HG03095 (cell line): Measurements from ENCODE around the gene ERBB3.
"Not testable (repeated sequence)": the region's sequence is repeated elsewhere in the genome, so short reads cannot be mapped to it uniquely, and the experiment has no call there.

Experiments
- ATAC-seq: cut with Tn5 transposase; IDR thresholded peaks from one replicate; pipeline ENCODE4 v1.9.1; 2021; ENCODE audit warnings: moderate library complexity; ENCODE audit not compliant: unreplicated experiment

The ERBB3 gene

DNA sequence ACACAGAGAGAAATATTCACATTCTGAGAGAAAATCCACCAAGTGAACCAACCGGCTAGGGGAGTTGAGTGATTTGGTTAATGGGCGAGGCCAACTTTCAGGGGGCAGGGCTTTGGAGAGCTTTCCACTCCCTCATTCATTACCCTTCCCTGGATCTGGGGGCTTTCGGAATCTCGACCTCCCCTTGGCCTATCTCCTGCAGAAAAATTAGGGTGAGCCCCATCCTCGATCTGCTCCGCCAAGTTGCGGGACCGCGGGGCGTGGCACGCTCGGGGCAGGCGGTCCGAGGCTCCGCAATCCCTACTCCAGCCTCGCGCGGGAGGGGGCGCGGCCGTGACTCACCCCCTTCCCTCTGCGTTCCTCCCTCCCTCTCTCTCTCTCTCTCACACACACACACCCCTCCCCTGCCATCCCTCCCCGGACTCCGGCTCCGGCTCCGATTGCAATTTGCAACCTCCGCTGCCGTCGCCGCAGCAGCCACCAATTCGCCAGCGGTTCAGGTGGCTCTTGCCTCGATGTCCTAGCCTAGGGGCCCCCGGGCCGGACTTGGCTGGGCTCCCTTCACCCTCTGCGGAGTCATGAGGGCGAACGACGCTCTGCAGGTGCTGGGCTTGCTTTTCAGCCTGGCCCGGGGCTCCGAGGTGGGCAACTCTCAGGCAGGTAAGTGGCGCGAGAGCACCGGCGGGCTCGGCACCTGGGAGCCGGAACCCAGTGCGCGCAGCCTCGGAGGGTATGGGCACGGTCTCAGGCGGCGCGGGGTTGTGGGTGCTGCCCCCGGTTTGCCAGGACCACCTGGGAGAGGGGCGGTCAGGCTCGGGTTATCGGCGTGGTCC is at the start of gene ERBB3:
Gene ERBB3, plus strand, starts transcription at position 443 of the 833 bp plus-strand sequence. Its CDS starts 136 bp downstream, at position 579.
- no peak for ATAC-seq

DNA sequence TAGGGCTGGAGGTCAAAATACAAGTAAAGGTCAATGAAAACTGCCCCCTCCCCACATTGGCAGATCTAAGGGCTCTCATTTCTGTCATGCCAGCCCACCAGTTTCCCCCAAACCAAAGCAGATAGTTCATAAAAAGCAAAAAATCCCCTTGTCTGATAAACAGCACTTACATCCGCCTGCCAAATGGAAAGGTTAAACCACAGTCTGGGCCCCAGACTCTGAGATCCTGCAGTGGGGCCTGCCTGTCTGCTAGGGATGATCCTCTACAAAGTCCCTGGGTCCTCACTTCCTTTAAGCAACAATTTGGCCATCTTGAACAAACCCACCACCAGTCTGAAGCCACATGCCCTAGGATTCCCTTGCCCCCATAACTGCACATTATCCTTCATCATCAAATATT is 48.0 kb upstream of the ERBB3 start:
- ATAC-seq = no peak

DNA sequence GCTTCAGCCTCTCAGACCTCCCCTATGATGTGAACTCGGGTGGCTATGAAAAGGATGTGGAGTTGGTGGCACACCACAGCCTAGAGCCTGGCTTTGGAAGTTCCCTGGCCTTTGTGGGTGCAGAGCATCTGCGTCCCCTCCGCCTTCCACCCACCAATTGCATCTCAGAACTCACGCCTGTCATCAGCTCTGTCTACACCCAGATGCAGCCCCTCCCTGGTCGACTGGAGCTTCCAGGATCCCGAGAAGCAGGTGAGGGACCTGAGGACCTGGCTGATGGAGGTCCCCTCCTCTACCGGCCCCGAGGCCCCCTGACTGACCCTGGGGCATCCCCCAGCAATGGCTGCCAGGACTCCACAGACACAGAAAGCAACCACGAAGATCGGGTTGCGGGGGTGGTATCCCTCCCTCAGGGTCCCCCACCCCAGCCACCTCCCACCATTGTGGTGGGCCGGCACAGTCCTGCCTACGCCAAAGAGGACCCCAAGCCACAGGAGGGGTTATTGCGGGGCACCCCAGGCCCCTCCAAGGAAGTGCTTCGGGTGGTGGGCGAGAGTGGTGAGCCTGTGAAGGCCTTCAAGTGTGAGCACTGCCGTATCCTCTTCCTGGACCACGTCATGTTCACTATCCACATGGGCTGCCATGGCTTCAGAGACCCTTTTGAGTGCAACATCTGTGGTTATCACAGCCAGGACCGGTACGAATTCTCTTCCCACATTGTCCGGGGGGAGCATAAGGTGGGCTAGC is 45.2 kb upstream of the ERBB3 start:
- no peak for ATAC-seq

DNA sequence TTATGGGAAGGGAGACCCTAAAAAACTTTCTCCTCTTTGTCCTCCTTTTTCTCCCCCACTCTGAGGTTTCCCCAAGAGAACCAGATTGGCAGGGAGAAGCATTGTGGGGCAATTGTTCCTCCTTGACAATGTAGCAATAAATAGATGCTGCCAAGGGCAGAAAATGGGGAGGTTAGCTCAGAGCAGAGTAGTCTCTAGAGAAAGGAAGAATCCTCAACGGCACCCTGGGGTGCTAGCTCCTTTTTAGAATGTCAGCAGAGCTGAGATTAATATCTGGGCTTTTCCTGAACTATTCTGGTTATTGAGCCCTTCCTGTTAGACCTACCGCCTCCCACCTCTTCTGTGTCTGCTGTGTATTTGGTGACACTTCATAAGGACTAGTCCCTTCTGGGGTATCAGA is 42.8 kb upstream of the ERBB3 start:
- ATAC-seq = no peak

DNA sequence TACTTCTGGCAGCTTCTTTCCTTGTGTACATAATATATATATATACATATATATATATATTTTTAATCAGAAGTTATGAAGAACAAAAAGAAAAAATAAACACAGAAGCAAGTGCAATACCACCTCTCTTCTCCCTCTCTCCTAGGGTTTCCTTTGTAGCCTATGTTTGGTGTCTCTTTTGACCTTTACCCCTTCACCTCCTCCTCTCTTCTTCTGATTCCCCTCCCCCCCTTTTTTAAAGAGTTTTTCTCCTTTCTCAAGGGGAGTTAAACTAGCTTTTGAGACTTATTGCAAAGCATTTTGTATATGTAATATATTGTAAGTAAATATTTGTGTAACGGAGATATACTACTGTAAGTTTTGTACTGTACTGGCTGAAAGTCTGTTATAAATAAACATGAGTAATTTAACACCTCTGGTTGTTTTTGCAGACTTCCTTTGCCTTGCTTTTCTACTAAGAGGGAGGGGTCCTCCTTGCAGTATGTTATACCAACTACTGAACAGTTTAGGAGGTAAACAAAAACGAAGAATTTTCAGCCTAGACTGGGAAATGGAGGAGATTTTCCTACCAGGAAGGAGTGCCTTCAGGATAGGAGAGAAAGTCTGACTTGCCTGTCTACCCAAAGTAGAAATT is 41.8 kb upstream of the ERBB3 start:
- ATAC-seq = no peak

DNA sequence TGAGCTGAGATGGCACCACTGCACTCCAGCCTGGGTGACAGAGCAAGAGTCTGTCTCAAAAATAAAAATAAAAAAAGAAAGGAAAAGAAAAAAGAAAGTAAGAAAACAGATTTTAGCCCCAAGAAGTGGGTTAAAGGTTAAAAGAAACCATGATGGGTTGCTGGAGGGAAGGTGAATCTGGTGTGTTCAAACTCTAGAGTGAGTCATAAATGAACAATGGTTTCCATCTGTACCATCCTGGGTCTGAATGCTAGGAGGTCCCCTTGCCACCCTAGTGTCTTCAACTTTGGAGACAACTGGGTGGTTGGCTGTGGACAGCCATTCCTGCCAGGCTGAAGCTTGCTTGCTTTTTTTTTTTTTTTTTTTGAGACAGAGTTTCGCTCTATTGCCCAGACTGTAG is 39.8 kb upstream of the ERBB3 start:
- ATAC-seq = no peak

DNA sequence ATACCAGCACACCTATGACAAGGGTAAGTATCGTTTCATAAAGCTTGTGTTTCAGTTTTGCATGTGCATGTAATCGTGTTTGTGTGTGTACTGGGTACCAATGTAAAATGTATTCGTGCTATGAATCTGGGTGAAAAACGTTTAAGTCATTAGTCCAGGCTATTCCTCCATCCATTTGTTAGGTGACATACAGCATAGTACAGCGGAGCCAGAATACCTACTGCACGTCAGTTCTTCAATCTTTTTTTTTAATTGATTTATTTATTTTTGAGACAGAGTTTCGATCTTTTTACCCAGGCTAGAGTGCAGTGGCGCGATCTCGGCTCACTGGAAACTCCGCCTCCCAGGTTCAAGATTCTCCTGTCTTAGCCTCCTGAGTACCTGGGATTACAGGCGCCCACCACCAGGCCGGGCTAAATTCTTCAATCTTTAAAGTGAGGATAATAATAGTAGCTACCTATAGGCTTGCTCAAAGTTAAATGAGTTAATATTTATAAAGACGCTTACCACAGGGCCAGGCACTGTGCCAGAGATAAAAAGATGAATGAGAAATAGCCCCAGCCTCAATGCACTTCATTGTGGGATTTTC is 38.9 kb upstream of the ERBB3 start:
- peak; percentile 3 for ATAC-seq

DNA sequence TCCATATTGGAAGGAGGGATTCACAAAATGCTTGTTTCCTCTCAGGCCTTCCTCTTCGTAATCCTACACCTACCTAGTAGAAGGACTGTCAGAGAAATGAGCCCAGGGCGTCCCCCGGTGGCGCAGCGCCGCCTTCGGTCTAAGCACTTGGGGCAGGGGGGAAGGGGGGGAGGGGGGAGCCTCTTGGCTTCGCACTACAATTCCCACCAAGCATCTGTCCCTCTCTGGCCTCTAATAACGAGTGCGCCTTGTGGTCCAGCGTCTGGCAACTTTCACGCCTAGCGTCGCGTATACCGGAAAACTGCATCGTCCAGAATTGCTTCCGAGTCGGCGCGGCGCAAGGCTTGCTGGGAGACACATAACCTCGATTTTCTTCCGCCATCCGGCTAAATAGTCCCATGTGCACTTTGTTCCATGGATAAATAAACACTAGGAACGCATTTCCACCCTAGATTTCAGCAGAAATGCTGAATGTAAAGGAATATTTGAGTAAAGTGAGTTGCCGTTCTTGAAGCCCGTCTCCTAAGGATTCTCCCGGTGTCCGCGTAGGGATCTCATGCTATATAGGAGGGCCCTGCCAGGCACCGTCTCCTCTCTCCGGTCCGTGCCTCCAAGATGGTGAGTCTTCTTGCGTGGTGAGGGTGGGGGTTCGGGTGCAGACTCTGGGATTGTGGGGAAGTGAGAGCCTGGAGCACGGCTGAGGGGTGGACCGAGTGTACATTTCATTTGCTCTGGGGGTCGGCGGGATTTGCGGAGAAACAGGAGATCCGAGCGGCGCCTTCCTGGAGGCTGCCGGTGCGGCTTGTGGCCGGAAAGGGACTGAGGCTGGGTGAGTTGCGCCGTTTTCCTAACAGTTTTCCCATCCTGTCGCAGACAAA is 38.2 kb upstream of the ERBB3 start, which contains the start of gene RPS26:
Gene RPS26, plus strand, starts transcription at position 367 of the 878 bp plus-strand sequence. Its CDS starts 249 bp downstream, at position 616.
- ATAC-seq = peak; percentile 90

DNA sequence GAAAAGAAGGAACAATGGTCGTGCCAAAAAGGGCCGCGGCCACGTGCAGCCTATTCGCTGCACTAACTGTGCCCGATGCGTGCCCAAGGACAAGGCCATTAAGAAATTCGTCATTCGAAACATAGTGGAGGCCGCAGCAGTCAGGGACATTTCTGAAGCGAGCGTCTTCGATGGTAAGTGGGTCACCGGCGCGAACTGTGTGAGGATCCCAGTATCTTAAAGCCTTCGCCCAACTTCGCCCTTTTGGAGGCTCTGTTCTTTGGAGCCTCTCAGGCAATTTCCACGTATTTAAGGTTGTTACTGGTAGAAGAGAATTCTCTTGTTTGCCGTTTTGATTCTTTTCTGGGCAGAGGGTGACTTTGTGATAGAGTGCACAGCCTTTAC is 37.5 kb upstream of the ERBB3 start:
- not testable (repeated sequence) for ATAC-seq

DNA sequence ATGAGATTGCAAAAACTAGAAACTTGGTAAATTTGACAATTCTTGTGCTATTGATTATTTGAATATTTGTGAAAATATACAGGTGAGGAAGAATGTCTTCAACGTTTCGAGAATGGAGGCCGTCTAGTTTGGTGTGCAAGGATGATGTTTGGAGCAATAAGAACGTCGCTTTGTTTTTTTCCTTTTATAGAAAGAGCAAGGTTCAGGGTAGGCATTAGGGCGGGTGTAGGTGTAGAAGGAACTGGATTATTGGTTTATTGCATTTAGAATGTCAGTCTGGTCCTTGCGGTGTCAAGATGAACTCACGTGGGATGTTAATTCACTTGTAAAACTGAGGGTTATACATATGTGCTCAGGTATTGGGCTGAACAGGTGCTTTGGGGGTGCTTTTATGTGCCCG is 37.1 kb upstream of the ERBB3 start:
- ATAC-seq = no peak

DNA sequence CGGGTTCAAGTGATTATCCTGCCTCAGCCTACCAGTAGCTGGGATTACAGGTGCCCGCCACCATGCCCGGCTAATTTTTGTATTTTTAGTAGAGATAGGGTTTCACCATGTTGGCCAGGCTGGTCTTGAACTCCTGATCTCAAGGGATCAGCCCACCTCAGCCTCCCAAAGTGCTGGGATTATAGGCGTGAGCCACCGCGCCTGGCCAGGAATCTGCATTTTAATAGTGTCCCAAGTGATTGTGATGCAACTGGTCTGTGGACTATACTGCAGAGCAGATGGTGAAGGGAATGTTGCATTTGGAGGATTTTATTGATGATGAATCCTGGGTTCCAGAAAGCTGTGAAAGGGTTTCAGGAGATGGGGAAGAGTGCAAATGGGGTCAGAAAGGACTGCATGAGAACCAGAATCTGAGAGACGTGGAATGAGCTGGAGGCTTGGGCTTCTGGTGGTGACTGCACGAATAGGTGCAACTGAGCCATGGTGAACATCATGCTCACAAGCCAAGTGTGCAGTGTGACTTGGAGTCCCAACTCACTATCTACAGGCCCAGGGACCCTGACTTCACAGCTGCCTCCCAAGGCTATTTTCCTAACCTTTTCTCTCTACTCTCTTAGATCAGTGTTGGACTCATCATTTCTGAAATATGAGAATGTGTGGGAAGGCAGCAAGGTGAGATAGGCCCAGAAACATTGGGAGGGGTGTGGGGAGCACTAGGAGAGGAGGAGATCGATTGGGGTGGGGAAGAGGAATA is 33.8 kb upstream of the ERBB3 start:
- no peak for ATAC-seq

DNA sequence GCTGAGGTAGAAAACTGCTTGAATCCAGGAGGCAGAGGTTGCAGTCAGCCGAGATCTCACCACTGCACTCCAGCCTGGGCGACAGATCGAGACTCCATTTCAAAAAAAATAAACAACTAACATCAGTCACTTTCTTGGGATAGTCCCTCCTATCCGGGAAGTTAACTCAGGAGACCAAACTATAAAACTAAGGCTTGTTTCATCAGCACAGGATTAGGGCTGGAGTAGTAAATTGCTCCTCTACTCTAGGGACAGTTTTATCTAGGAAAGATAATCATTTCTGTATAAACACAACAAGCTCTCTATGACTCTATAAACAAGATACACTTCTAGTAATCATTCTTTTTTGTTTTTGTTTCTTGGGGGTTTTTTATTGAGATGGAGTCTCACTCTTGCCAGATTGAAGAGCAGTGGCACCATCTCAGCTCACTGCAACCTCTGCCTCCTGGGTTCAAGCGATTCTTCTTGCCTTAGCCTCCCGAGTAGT is 26.5 kb upstream of the ERBB3 start:
- ATAC-seq = no peak

DNA sequence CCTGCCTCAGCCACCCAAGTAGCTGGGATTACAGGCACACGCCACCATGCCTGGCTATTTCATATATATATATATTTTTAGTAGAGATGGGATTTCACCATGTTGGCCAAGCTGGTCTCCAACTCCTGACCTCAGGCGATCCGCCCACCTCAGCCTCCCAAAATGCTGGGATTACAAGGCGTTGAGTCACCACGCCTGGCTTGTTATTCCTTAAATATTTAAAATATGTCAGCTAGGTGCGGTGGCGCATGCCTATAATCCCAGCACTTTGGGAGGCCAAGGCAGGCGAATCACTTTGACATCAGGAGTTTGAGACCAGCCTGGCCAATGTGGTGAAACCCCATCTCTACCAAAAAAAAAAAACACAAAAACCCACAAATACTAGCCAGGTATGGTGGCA is 20.0 kb upstream of the ERBB3 start:
- not testable (repeated sequence) for ATAC-seq

DNA sequence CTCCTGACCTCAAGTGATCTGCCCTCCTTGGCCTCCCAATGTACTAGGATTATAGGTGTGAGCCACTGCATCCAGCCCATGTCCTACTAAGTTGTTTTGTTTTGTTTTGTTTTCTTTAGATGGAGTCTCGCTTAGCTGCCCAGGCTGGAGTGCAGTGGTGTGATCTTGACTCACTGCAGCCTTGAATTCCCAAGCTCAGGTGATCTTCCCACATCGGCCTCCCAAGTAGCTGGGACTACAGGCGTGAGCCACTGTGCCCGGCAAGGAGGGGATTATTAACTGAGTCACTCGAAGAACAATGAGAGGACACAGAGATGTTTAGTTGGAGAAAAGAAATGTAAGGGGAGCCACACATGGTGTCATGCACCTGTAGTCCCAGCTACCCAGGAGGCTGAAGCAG is 18.0 kb upstream of the ERBB3 start:
- ATAC-seq = no peak

DNA sequence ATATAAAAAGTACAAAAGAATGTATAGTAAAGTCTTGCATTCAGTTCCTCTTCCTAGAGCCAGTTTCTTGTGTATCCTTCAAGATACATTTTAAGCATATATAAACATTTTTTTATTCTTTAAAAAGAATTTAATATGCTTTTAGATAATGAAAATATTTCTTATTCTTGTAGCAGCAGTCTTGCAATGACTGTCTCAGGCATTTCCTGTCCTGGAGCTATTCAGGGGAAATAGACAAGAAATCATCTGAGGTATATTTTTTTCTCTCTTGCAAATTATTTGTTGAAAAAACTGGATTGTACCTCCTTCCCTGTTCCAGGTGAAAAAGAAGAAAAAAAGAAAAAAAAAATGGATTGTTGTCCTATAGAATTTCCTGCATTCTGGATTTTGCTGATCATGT is 17.0 kb upstream of the ERBB3 start:
- no peak for ATAC-seq

DNA sequence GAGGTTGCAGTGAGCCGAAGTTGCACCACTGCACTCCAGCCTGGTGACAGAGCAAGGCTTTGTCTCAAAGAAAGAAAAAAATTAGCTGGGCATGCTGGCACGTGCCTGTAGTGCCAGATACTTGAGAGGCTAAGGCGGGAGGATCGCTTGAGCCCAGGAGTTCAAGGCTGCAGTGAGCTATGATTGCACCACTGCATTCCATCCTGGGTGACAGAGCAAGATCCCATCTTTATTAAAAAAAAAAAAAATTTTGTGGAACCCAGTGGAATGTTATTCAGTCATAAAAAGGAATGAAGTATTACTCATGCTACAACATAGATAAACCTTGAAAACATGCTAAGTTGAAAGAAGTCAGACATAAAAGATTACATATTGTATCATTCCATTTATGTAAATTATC is 8.3 kb upstream of the ERBB3 start:
- ATAC-seq = no peak

DNA sequence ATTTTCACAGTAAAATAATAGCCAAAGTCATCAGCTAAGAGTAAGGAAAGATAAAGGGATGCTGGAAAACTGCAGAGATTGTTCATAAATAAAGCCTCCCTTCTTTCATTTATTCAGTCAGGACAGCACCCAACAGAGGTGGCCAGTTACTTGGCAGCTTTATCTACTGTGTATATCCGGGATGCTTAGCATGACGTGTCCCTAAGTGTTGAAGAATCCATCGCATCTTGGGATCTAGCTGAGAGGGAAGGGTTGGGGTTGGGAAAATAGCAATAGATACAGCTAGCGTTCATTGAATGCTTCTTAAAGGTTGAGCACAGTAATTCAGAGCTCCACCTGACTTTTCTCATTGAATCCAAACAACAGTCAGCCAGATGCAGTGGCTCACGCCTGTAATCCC is 5.6 kb upstream of the ERBB3 start:
- no peak for ATAC-seq

DNA sequence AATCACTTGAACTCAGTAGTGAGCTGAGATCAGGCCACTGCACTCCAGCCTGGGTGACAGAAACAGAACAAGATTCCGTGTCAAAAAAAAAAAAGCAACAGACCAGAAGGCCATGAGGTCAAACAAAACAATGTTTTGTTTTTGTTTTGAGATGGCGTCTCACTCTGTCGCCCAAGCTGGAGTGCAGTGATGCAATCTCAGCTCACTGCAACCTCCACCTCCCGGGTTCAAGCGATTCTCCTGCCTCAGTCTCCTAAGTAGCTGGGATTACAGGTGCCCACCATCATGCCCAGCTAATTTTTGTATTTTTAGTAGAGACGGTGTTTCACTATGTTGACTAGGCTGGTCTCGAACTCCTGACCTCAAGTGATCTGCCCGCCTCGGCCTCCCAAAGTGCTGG is 2.0 kb upstream of the ERBB3 start:
- not testable (repeated sequence) for ATAC-seq

DNA sequence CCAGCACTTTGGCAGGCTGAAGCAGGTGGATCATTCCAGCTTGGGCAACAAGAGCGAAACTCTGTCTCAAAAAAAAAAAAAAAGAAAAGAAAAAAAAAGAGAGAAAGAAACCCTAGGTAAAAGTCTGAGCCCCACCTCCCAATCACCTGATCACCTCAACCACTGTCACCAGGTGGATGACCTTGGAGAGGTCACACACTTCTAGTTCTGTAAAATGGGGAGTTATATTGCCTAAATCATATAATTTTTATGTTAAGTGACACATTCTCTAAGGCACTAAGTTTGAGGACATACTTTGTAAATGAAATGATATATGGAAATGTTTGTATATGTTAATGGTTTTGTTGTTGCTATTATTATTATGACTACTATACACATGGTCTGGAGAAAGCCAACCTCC is 1.5 kb upstream of the ERBB3 start:
- no peak for ATAC-seq
